Liver (tissue), 9 donors: ENCODE measurements around the gene C13orf42. TPM values are rescaled to one million over a fixed set of nuclear protein-coding genes. Genes with fewer than 3 reads are reported as not detected.
A peak's percentile ranks its signal among the peaks of the same experiment; 100 is the strongest.

ENCODE experiments used
- DNase-seq: peaks from one replicate; pipeline ENCODE4 v3.0.0-alpha.2; 2017; ENCODE audit warnings: low spot score
- H3K27ac ChIP-seq, 2 donors: one replicate each; pipeline ENCODE4 v1.7.0; 2013; ENCODE audit warnings: inconsistent platforms in 2 of 2, low read length in 2 of 2, control low read depth in 1 of 2, low read depth in 1 of 2, mild to moderate bottlenecking in 1 of 2
- H3K27me3 ChIP-seq, 4 donors: one replicate each; pipeline versions ENCODE4 v1.6.1 to v1.7.0; 2013; ENCODE audit warnings: low read length in 3 of 4, inconsistent platforms in 1 of 4, mild to moderate bottlenecking in 1 of 4, moderate library complexity in 1 of 4; ENCODE audit not compliant: control insufficient read depth in 4 of 4, insufficient read depth in 4 of 4
- H3K36me3 ChIP-seq, 4 donors: one replicate each; pipeline versions ENCODE4 v1.6.1 to v1.7.0; 2013; ENCODE audit warnings: low read length in 3 of 4, mild to moderate bottlenecking in 3 of 4, low read depth in 1 of 4, moderate library complexity in 1 of 4; ENCODE audit not compliant: control insufficient read depth in 4 of 4, insufficient read depth in 3 of 4
- H3K4me1 ChIP-seq, 4 donors: one replicate each; pipeline versions ENCODE4 v1.6.1 to v1.7.0; 2013; ENCODE audit warnings: low read length in 3 of 4, mild to moderate bottlenecking in 3 of 4, moderate library complexity in 1 of 4; ENCODE audit not compliant: control insufficient read depth in 4 of 4, insufficient read depth in 4 of 4
- H3K4me3 ChIP-seq, 3 donors: one replicate each; pipeline versions ENCODE4 v1.6.1 to v1.7.0; 2013; ENCODE audit warnings: low read length in 3 of 3, control low read depth in 1 of 3, low read depth in 1 of 3, mild to moderate bottlenecking in 1 of 3
- H3K9ac ChIP-seq, 2 donors: one replicate each; pipeline ENCODE4 v1.7.0; 2013; ENCODE audit warnings: low read length in 2 of 2, mild to moderate bottlenecking in 2 of 2, moderate library complexity in 2 of 2, control low read depth in 1 of 2, low read depth in 1 of 2
- H3K9me3 ChIP-seq, 4 donors: one replicate each; pipeline versions ENCODE4 v1.6.1 to v1.7.0; 2013; ENCODE audit warnings: low read length in 3 of 4; ENCODE audit not compliant: control insufficient read depth in 4 of 4
- ATF3 ChIP-seq: IDR thresholded peaks from 2 replicates; pipeline ENCODE4 v1.6.1; 2016; ENCODE audit warnings: antibody characterized with exemption
- CTCF ChIP-seq: fragments of 150-350 bp; IDR thresholded peaks from 2 replicates; pipeline ENCODE4 v1.5.1; 2017; ENCODE audit warnings: improper control_type of control experiment, low read depth, low read length; ENCODE audit not compliant: missing input control
- EGR1 ChIP-seq, 2 donors: IDR thresholded peaks; 2 replicates each; pipeline ENCODE4 v1.6.1; 2016 to 2018; ENCODE audit warnings: antibody characterized with exemption in 2 of 2, low read depth in 2 of 2
- FOXA1 ChIP-seq: IDR thresholded peaks from 2 replicates; pipeline ENCODE4 v1.6.1; 2016; ENCODE audit warnings: antibody characterized with exemption
- FOXA2 ChIP-seq: IDR thresholded peaks from 2 replicates; pipeline ENCODE4 v1.6.1; 2016; ENCODE audit warnings: antibody characterized with exemption
- GABPA ChIP-seq, 2 donors: IDR thresholded peaks in 1 of 2; conservative IDR thresholded peaks in 1 of 2; 2 replicates each; pipeline ENCODE4 v1.6.1; 2016; ENCODE audit warnings: antibody characterized with exemption in 2 of 2, mild to moderate bottlenecking in 1 of 2, moderate library complexity in 1 of 2
- HNF4A ChIP-seq, 2 donors: conservative IDR thresholded peaks; 2 replicates each; pipeline ENCODE4 v1.6.1; 2016; ENCODE audit warnings: antibody characterized with exemption in 2 of 2, mild to moderate bottlenecking in 2 of 2
- HNF4G ChIP-seq: IDR thresholded peaks from 2 replicates; pipeline ENCODE4 v1.6.1; 2016; ENCODE audit warnings: antibody characterized with exemption
- JUND ChIP-seq, 2 donors: IDR thresholded peaks; 2 replicates each; pipeline ENCODE4 v1.6.1; 2016; ENCODE audit warnings: antibody characterized with exemption in 2 of 2
- RAD21 ChIP-seq, 2 donors: IDR thresholded peaks; 2 replicates each; pipeline ENCODE4 v1.6.1; 2016; ENCODE audit warnings: antibody characterized with exemption in 2 of 2, mild to moderate bottlenecking in 2 of 2
- RXRA ChIP-seq, 2 donors: IDR thresholded peaks; 2 replicates each; pipeline ENCODE4 v1.6.1; 2017 to 2018; ENCODE audit warnings: antibody characterized with exemption in 2 of 2, mild to moderate bottlenecking in 1 of 2
- SP1 ChIP-seq: IDR thresholded peaks from 2 replicates; pipeline ENCODE4 v1.6.1; 2018; ENCODE audit warnings: antibody characterized with exemption, mild to moderate bottlenecking
- YY1 ChIP-seq: IDR thresholded peaks from 2 replicates; pipeline ENCODE4 v1.6.1; 2016; ENCODE audit warnings: antibody characterized with exemption, mild to moderate bottlenecking
- ZBTB33 ChIP-seq: IDR thresholded peaks from 2 replicates; pipeline ENCODE4 v1.6.1; 2016; ENCODE audit warnings: antibody characterized with exemption
- WGBS: extraction: QIAGEN DNeasy Blood & Tissue Kit; methylation state at CpG from one replicate; pipeline ENCODE4 v1.1.7; 2013; 5-methylcytosine and 5-hydroxymethylcytosine counted together
- polyA plus RNA-seq, 2 donors: library from polyadenylated mRNA; stranded (reverse) in 1 of 2; unstranded in 1 of 2; fragments of 200-250 nt in 1 of 2; fragments of >200 nt in 1 of 2; fragmentation: Nextera tagmentation in 1 of 2; extraction: Ambion mirVana in 1 of 2; gene quantifications; one replicate each; pipeline versions ENCODE4 v1.2.1 to v1.2.3, GENCODE V29; 2013 to 2015
- total RNA-seq, 2 donors: library from RNA; depleted of rRNA; stranded (reverse); fragments of >200 nt; gene quantifications; one replicate each; pipeline ENCODE4 v1.2.3, GENCODE V29; 2014
- TF ChIP-seq, protein P1 (sequence below): IDR thresholded peaks from 2 replicates; pipeline ENCODE4 v1.6.1; 2016; ENCODE audit warnings: antibody characterized with exemption, mild to moderate bottlenecking
- donor health status: healthy.
- donor health status: healthy.
- donor health status: healthy.
- donor health status: healthy.
- donor health status: healthy.

Gene C13orf42
- total and polyA plus RNA-seq, 4 donors, result 0.08 TPM; not detected in 3

- TF ChIP-seq, protein P1, sequence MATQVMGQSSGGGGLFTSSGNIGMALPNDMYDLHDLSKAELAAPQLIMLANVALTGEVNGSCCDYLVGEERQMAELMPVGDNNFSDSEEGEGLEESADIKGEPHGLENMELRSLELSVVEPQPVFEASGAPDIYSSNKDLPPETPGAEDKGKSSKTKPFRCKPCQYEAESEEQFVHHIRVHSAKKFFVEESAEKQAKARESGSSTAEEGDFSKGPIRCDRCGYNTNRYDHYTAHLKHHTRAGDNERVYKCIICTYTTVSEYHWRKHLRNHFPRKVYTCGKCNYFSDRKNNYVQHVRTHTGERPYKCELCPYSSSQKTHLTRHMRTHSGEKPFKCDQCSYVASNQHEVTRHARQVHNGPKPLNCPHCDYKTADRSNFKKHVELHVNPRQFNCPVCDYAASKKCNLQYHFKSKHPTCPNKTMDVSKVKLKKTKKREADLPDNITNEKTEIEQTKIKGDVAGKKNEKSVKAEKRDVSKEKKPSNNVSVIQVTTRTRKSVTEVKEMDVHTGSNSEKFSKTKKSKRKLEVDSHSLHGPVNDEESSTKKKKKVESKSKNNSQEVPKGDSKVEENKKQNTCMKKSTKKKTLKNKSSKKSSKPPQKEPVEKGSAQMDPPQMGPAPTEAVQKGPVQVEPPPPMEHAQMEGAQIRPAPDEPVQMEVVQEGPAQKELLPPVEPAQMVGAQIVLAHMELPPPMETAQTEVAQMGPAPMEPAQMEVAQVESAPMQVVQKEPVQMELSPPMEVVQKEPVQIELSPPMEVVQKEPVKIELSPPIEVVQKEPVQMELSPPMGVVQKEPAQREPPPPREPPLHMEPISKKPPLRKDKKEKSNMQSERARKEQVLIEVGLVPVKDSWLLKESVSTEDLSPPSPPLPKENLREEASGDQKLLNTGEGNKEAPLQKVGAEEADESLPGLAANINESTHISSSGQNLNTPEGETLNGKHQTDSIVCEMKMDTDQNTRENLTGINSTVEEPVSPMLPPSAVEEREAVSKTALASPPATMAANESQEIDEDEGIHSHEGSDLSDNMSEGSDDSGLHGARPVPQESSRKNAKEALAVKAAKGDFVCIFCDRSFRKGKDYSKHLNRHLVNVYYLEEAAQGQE, result no peak
- no peak for TF ChIP-seq ZBTB33
- Histone ChIP-seq H3K4me1 (peaks cover 2 to 16% (median 12%) of the 10 kb centered on the region in 4 donors), H3K4me3 (no peak overlapping the region), H3K9me3 (no peaks in the 10 kb centered on the region), H3K36me3 (no peaks in the 10 kb centered on the region), H3K27me3 (no peaks in the 10 kb centered on the region), H3K9ac (no peak overlapping the region), H3K27ac (no peak overlapping the region)
- DNase-seq, result no peak
- 93% methylated on average over 5 of the region's 5 CpGs for WGBS
Measured at GRCh38 chr13:51152701-51153100, 41.6 kb upstream of the C13orf42 start.

DNA sequence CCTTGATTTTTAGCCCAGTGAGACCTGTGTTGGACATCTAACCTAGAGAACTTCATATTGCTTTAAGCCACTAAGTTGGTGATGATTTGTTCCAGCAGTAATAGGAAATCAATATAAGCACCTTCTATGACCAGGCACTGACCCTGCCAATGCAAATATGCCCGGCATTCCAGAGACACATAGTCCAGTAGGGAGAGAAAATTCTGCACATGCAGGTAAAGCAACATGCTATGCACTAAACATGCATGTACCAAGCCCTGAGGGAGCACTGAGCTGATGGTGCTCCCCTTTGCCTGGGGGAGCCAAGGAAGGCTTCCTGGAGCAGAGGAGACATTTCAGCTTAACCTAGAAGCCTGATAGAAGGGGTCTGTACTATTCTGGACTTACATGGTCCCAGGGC, 40.4 kb upstream of the C13orf42 start:
- DNase-seq, result no peak
- TF ChIP-seq HNF4G, result no peak
- peak; percentile 35 for TF ChIP-seq ZBTB33
- TF ChIP-seq CTCF, result no peak
- TF ChIP-seq GABPA (IDR thresholded peaks at IDR 0.05 in 1 of 2, conservative IDR thresholded peaks at IDR 0.05 in 1 of 2), result no peak
- peak; percentile 26 for TF ChIP-seq SP1
- no peak for TF ChIP-seq JUND (IDR thresholded peaks at IDR 0.05)
- TF ChIP-seq, protein P1, result no peak
- TF ChIP-seq RAD21 (IDR thresholded peaks at IDR 0.05), result peak in 1 of 2 donors; percentile 36
- peak; percentile 43 to 59 for TF ChIP-seq HNF4A (conservative IDR thresholded peaks at IDR 0.05)
- TF ChIP-seq ATF3, result no peak
- no peak for TF ChIP-seq EGR1 (IDR thresholded peaks at IDR 0.05; ENCODE audit: low read depth in 2 of 2)
- peak; percentile 52 for TF ChIP-seq FOXA2
- TF ChIP-seq FOXA1, result peak; percentile 7
- no peak for TF ChIP-seq YY1
- peak; percentile 51 to 54 for TF ChIP-seq RXRA (IDR thresholded peaks at IDR 0.05)
- Histone ChIP-seq H3K4me3 (no peak overlapping the region), H3K27ac (no peak overlapping the region), H3K9me3 (no peaks in the 10 kb centered on the region), H3K36me3 (no peaks in the 10 kb centered on the region), H3K27me3 (no peaks in the 10 kb centered on the region), H3K9ac (no peak overlapping the region), H3K4me1 (peaks cover 2 to 16% (median 12%) of the 10 kb centered on the region in 4 donors)
- WGBS, result 35% methylated on average over 1 of the region's 1 CpG
